ENCODE data around the gene PMCH. TPM values are rescaled to one million over a fixed set of nuclear protein-coding genes. Genes with fewer than 3 reads are reported as not detected.

PMCH gene
- total and polyA plus RNA-seq, 3 experiments from 2014 or later, result 2.0 to 2.1 TPM; not detected in 1

- Histone ChIP-seq H3K27me3 (ENCODE audit: insufficient read depth, low read length, poor library complexity, severe bottlenecking) (no peaks in the 10 kb centered on the region), H3K4me3 (ENCODE audit: low read length) (no peak overlapping the region), H3K9me3 (ENCODE audit: low read length) (no peaks in the 10 kb centered on the region), H3K27ac (ENCODE audit: low read depth, low read length) (no peak overlapping the region), H3K36me3 (ENCODE audit: insufficient read depth, low read length) (no peaks in the 10 kb centered on the region), H3K4me1 (ENCODE audit: insufficient read depth, low read length) (no peaks in the 10 kb centered on the region)
- ChIA-PET POLR2A (no interaction called here), CTCF (no interaction called here)
- H3K27ac Mint-ChIP-seq, result no peak overlapping the region
- peaks cover 0 to 33% (median 5%) of the 10 kb centered on the region in 3 donors for H3K36me3 Mint-ChIP-seq
- H3K4me3 Mint-ChIP-seq, result no peak overlapping the region
- DNase-seq, result no peak
- H3K4me1 Mint-ChIP-seq, result no peaks in the 10 kb centered on the region
- no peaks in the 10 kb centered on the region for H3K27me3 Mint-ChIP-seq
- peaks cover 0 to 18% (median 13%) of the 10 kb centered on the region in 5 donors for H3K9me3 Mint-ChIP-seq
Measured at GRCh38 chr12:102204025-102204424, 6.4 kb upstream of the PMCH start.

- no peaks in the 10 kb centered on the region for H3K36me3 ChIP-seq (ENCODE audit: insufficient read depth, low read length)
- DNase-seq, result no peak
- H3K9me3 ChIP-seq (ENCODE audit: low read length), result no peaks in the 10 kb centered on the region
- CTCF ChIA-PET, result no interaction called here
- H3K36me3 Mint-ChIP-seq, result peaks cover 0 to 24% (median 2%) of the 10 kb centered on the region in 3 donors
- H3K27me3 Mint-ChIP-seq, result no peaks in the 10 kb centered on the region
- no peak overlapping the region for H3K27ac Mint-ChIP-seq
- no peaks in the 10 kb centered on the region for H3K4me1 ChIP-seq (ENCODE audit: insufficient read depth, low read length)
- no peak overlapping the region for H3K27ac ChIP-seq (ENCODE audit: low read depth, low read length)
- POLR2A ChIA-PET, result no interaction called here
- H3K27me3 ChIP-seq (ENCODE audit: insufficient read depth, low read length, poor library complexity, severe bottlenecking), result no peaks in the 10 kb centered on the region
- H3K4me1 Mint-ChIP-seq, result no peaks in the 10 kb centered on the region
- no peak overlapping the region for H3K4me3 Mint-ChIP-seq
- H3K4me3 ChIP-seq (ENCODE audit: low read length), result no peak overlapping the region
- peaks cover 0 to 5% (median 0%) of the 10 kb centered on the region in 5 donors for H3K9me3 Mint-ChIP-seq
Measured at GRCh38 chr12:102202556-102202955, 4.9 kb upstream of the PMCH start.

GRCh38 chr12:102201436-102202061 lies 3.9 kb upstream of the PMCH start:
- Mint-ChIP-seq H3K27ac (no peak overlapping the region), H3K36me3 (peaks cover 0 to 24% (median 2%) of the 10 kb centered on the region in 3 donors), H3K27me3 (no peaks in the 10 kb centered on the region), H3K9me3 (peaks cover 0 to 5% (median 0%) of the 10 kb centered on the region in 5 donors), H3K4me3 (no peak overlapping the region), H3K4me1 (no peaks in the 10 kb centered on the region)
- Histone ChIP-seq H3K4me3 (ENCODE audit: low read length) (no peak overlapping the region), H3K27ac (ENCODE audit: low read depth, low read length) (no peak overlapping the region), H3K36me3 (ENCODE audit: insufficient read depth, low read length) (no peaks in the 10 kb centered on the region), H3K9me3 (ENCODE audit: low read length) (no peaks in the 10 kb centered on the region), H3K4me1 (ENCODE audit: insufficient read depth, low read length) (no peaks in the 10 kb centered on the region), H3K27me3 (ENCODE audit: insufficient read depth, low read length, poor library complexity, severe bottlenecking) (no peaks in the 10 kb centered on the region)
- DNase-seq, result no peak
- CTCF ChIA-PET, result no interaction called here
- POLR2A ChIA-PET, result no interaction called here

- Histone ChIP-seq H3K9me3 (ENCODE audit: low read length) (no peaks in the 10 kb centered on the region), H3K4me1 (ENCODE audit: insufficient read depth, low read length) (no peaks in the 10 kb centered on the region), H3K27me3 (ENCODE audit: insufficient read depth, low read length, poor library complexity, severe bottlenecking) (no peaks in the 10 kb centered on the region), H3K36me3 (ENCODE audit: insufficient read depth, low read length) (no peaks in the 10 kb centered on the region), H3K27ac (ENCODE audit: low read depth, low read length) (no peak overlapping the region), H3K4me3 (ENCODE audit: low read length) (no peak overlapping the region)
- CTCF ChIA-PET, result no interaction called here
- Mint-ChIP-seq H3K9me3 (no peaks in the 10 kb centered on the region), H3K27ac (no peak overlapping the region), H3K27me3 (no peaks in the 10 kb centered on the region), H3K4me3 (no peak overlapping the region), H3K4me1 (no peaks in the 10 kb centered on the region), H3K36me3 (peaks cover 0 to 4% (median 0%) of the 10 kb centered on the region in 3 donors)
- DNase-seq, result no peak
- POLR2A ChIA-PET, result no interaction called here
Measured at GRCh38 chr12:102195826-102196225, 1.8 kb downstream of the PMCH start.

- H3K27ac ChIP-seq (ENCODE audit: low read depth, low read length), result no peak overlapping the region
- Mint-ChIP-seq H3K36me3 (no peaks in the 10 kb centered on the region), H3K4me1 (no peaks in the 10 kb centered on the region), H3K4me3 (no peak overlapping the region), H3K27me3 (no peaks in the 10 kb centered on the region), H3K9me3 (no peaks in the 10 kb centered on the region), H3K27ac (no peak overlapping the region)
- DNase-seq, result no peak
- H3K4me3 ChIP-seq (ENCODE audit: low read length), result no peak overlapping the region
- H3K9me3 ChIP-seq (ENCODE audit: low read length), result no peaks in the 10 kb centered on the region
- ChIA-PET POLR2A (no interaction called here), CTCF (no interaction called here)
- H3K36me3 ChIP-seq (ENCODE audit: insufficient read depth, low read length), result no peaks in the 10 kb centered on the region
- H3K27me3 ChIP-seq (ENCODE audit: insufficient read depth, low read length, poor library complexity, severe bottlenecking), result no peaks in the 10 kb centered on the region
- H3K4me1 ChIP-seq (ENCODE audit: insufficient read depth, low read length), result no peaks in the 10 kb centered on the region
Measured at GRCh38 chr12:102182635-102183034, 15.0 kb downstream of the PMCH start.

GRCh38 chr12:102174761-102175160 lies 22.9 kb downstream of the PMCH start:
- Histone ChIP-seq H3K4me3 (ENCODE audit: low read length) (no peak overlapping the region), H3K27ac (ENCODE audit: low read depth, low read length) (no peak overlapping the region), H3K27me3 (ENCODE audit: insufficient read depth, low read length, poor library complexity, severe bottlenecking) (no peaks in the 10 kb centered on the region), H3K9me3 (ENCODE audit: low read length) (no peaks in the 10 kb centered on the region), H3K36me3 (ENCODE audit: insufficient read depth, low read length) (no peaks in the 10 kb centered on the region), H3K4me1 (ENCODE audit: insufficient read depth, low read length) (no peaks in the 10 kb centered on the region)
- H3K4me1 Mint-ChIP-seq, result no peaks in the 10 kb centered on the region
- no peak overlapping the region for H3K27ac Mint-ChIP-seq
- ChIA-PET POLR2A (no interaction called here), CTCF (no interaction called here)
- DNase-seq, result no peak
- H3K4me3 Mint-ChIP-seq, result no peak overlapping the region
- peaks cover 0 to 2% (median 0%) of the 10 kb centered on the region in 3 donors for H3K36me3 Mint-ChIP-seq
- no peaks in the 10 kb centered on the region for H3K27me3 Mint-ChIP-seq
- no peaks in the 10 kb centered on the region for H3K9me3 Mint-ChIP-seq

- ChIA-PET POLR2A (no interaction called here), CTCF (no interaction called here)
- H3K27me3 ChIP-seq (ENCODE audit: insufficient read depth, low read length, poor library complexity, severe bottlenecking), result no peaks in the 10 kb centered on the region
- no peaks in the 10 kb centered on the region for H3K36me3 ChIP-seq (ENCODE audit: insufficient read depth, low read length)
- H3K4me1 Mint-ChIP-seq, result no peaks in the 10 kb centered on the region
- H3K4me1 ChIP-seq (ENCODE audit: insufficient read depth, low read length), result no peaks in the 10 kb centered on the region
- no peaks in the 10 kb centered on the region for H3K9me3 ChIP-seq (ENCODE audit: low read length)
- H3K4me3 Mint-ChIP-seq, result no peak overlapping the region
- no peaks in the 10 kb centered on the region for H3K9me3 Mint-ChIP-seq
- H3K27ac ChIP-seq (ENCODE audit: low read depth, low read length), result no peak overlapping the region
- H3K36me3 Mint-ChIP-seq, result peaks cover 0 to 4% (median 0%) of the 10 kb centered on the region in 3 donors
- H3K27me3 Mint-ChIP-seq, result no peaks in the 10 kb centered on the region
- DNase-seq, result no peak
- H3K4me3 ChIP-seq (ENCODE audit: low read length), result no peak overlapping the region
- H3K27ac Mint-ChIP-seq, result peak overlapping the region in 1 of 8 donors; percentile 36
Measured at GRCh38 chr12:102174117-102174516, 23.5 kb downstream of the PMCH start.

GRCh38 chr12:102172436-102172835 lies 25.2 kb downstream of the PMCH start:
- no peak overlapping the region for H3K4me3 Mint-ChIP-seq
- Histone ChIP-seq H3K9me3 (ENCODE audit: low read length) (no peaks in the 10 kb centered on the region), H3K36me3 (ENCODE audit: insufficient read depth, low read length) (no peaks in the 10 kb centered on the region), H3K4me1 (ENCODE audit: insufficient read depth, low read length) (no peaks in the 10 kb centered on the region), H3K27me3 (ENCODE audit: insufficient read depth, low read length, poor library complexity, severe bottlenecking) (no peaks in the 10 kb centered on the region), H3K4me3 (ENCODE audit: low read length) (no peak overlapping the region), H3K27ac (ENCODE audit: low read depth, low read length) (no peak overlapping the region)
- no peaks in the 10 kb centered on the region for H3K9me3 Mint-ChIP-seq
- POLR2A ChIA-PET, result no interaction called here
- CTCF ChIA-PET, result no interaction called here
- no peaks in the 10 kb centered on the region for H3K27me3 Mint-ChIP-seq
- DNase-seq, result no peak
- H3K27ac Mint-ChIP-seq, result no peak overlapping the region
- H3K4me1 Mint-ChIP-seq, result no peaks in the 10 kb centered on the region
- peaks cover 0 to 4% (median 0%) of the 10 kb centered on the region in 3 donors for H3K36me3 Mint-ChIP-seq

- Mint-ChIP-seq H3K36me3 (peaks cover 0 to 4% (median 0%) of the 10 kb centered on the region in 3 donors), H3K4me1 (no peaks in the 10 kb centered on the region), H3K4me3 (no peak overlapping the region), H3K27ac (no peak overlapping the region), H3K27me3 (no peaks in the 10 kb centered on the region), H3K9me3 (no peaks in the 10 kb centered on the region)
- no peaks in the 10 kb centered on the region for H3K4me1 ChIP-seq (ENCODE audit: insufficient read depth, low read length)
- H3K9me3 ChIP-seq (ENCODE audit: low read length), result no peaks in the 10 kb centered on the region
- no peak overlapping the region for H3K4me3 ChIP-seq (ENCODE audit: low read length)
- POLR2A ChIA-PET, result no interaction called here
- no peaks in the 10 kb centered on the region for H3K27me3 ChIP-seq (ENCODE audit: insufficient read depth, low read length, poor library complexity, severe bottlenecking)
- no peak overlapping the region for H3K27ac ChIP-seq (ENCODE audit: low read depth, low read length)
- no peak for DNase-seq
- no peaks in the 10 kb centered on the region for H3K36me3 ChIP-seq (ENCODE audit: insufficient read depth, low read length)
- CTCF ChIA-PET, result no interaction called here
Measured at GRCh38 chr12:102171951-102172350, 25.7 kb downstream of the PMCH start.

Measured in CD8-positive, alpha-beta memory T cell (primary cell).